H9 (cell line): ENCODE results near the gene CARS1. TPM values are rescaled to one million over a fixed set of nuclear protein-coding genes. Genes with fewer than 3 reads are reported as not detected.

Source experiments
- DNase-seq: peaks from one replicate; pipeline ENCODE4 v3.0.0-alpha.2; 2017
- H2AFZ ChIP-seq: one replicate; pipeline ENCODE4 v1.6.1; 2013; ENCODE audit warnings: mild to moderate bottlenecking, low read length, control low read depth, moderate library complexity
- H2AK5ac ChIP-seq: 2 replicates; pipeline ENCODE4 v1.6.1; 2013; ENCODE audit warnings: low read length, control low read depth, mixed read lengths; ENCODE audit not compliant: insufficient read length
- H2BK120ac ChIP-seq: one replicate; pipeline ENCODE4 v1.6.1; 2013; ENCODE audit warnings: low read depth, mild to moderate bottlenecking, low read length, control low read depth, inconsistent platforms; ENCODE audit not compliant: poor library complexity, severe bottlenecking
- H2BK12ac ChIP-seq: 2 replicates; pipeline ENCODE4 v1.6.1; 2013; ENCODE audit warnings: low read length, control low read depth, mixed read lengths, low read depth; ENCODE audit not compliant: insufficient read length
- H2BK15ac ChIP-seq: 2 replicates; pipeline ENCODE4 v1.6.1; 2013; ENCODE audit warnings: low read depth, low read length, control low read depth
- H2BK20ac ChIP-seq: one replicate; pipeline ENCODE4 v1.6.1; 2013; ENCODE audit warnings: low read depth, mild to moderate bottlenecking, low read length, control low read depth, inconsistent platforms; ENCODE audit not compliant: poor library complexity, severe bottlenecking
- H2BK5ac ChIP-seq: 2 replicates; pipeline ENCODE4 v1.6.1; 2013; ENCODE audit warnings: low read length, control low read depth, mixed read lengths; ENCODE audit not compliant: insufficient read length
- H3K14ac ChIP-seq: 2 replicates; pipeline ENCODE4 v1.6.1; 2013; ENCODE audit warnings: low read length, control low read depth; ENCODE audit not compliant: insufficient read depth
- H3K18ac ChIP-seq: 2 replicates; pipeline ENCODE4 v1.6.1; 2013; ENCODE audit warnings: low read depth, mild to moderate bottlenecking, mixed read lengths, low read length, control low read depth; ENCODE audit not compliant: insufficient read length
- H3K23ac ChIP-seq: 2 replicates; pipeline ENCODE4 v1.6.1; 2013; ENCODE audit warnings: low read length, control low read depth, mixed read lengths, low read depth; ENCODE audit not compliant: insufficient read length
- H3K23me2 ChIP-seq: 2 replicates; pipeline ENCODE4 v1.6.1; 2013; ENCODE audit warnings: low read depth, mild to moderate bottlenecking, mixed read lengths, low read length, control low read depth; ENCODE audit not compliant: insufficient read length, poor library complexity, severe bottlenecking
- H3K27ac ChIP-seq: 2 replicates; pipeline ENCODE4 v1.5.1; 2013; ENCODE audit warnings: low read length, control low read depth, mixed read lengths, low read depth; ENCODE audit not compliant: insufficient read length
- H3K27me3 ChIP-seq: 2 replicates; pipeline ENCODE4 v1.6.1; 2013; ENCODE audit warnings: low read length, control low read depth, inconsistent platforms; ENCODE audit not compliant: insufficient read depth
- H3K4ac ChIP-seq: 2 replicates; pipeline ENCODE4 v1.6.1; 2013; ENCODE audit warnings: low read depth, mild to moderate bottlenecking, control low read depth, inconsistent platforms, low read length, moderate library complexity
- H3K4me1 ChIP-seq: 2 replicates; pipeline ENCODE4 v1.6.1; 2013; ENCODE audit warnings: low read length, control low read depth, inconsistent platforms; ENCODE audit not compliant: insufficient read depth
- H3K4me2 ChIP-seq: 2 replicates; pipeline ENCODE4 v1.6.1; 2013; ENCODE audit warnings: low read length, control low read depth, mixed read lengths; ENCODE audit not compliant: insufficient read length, insufficient read depth
- H3K56ac ChIP-seq: 2 replicates; pipeline ENCODE4 v1.6.1; 2013; ENCODE audit warnings: low read depth, mild to moderate bottlenecking, mixed read lengths, low read length, control low read depth; ENCODE audit not compliant: insufficient read length
- H3K79me1 ChIP-seq: 2 replicates; pipeline ENCODE4 v1.6.1; 2013; ENCODE audit warnings: low read depth, mild to moderate bottlenecking, moderate library complexity, low read length, control low read depth, inconsistent platforms; ENCODE audit not compliant: insufficient read depth, poor library complexity, severe bottlenecking
- H3K79me2 ChIP-seq: 2 replicates; pipeline ENCODE4 v1.6.1; 2013; ENCODE audit warnings: low read length, control low read depth, inconsistent platforms; ENCODE audit not compliant: insufficient read depth
- H3K9ac ChIP-seq: 2 replicates; pipeline ENCODE4 v1.6.1; 2013; ENCODE audit warnings: low read length, control low read depth, mixed read lengths; ENCODE audit not compliant: insufficient read length; ENCODE audit errors: extremely low read depth
- H3K9me3 ChIP-seq: one replicate; pipeline ENCODE4 v1.6.1; 2013; ENCODE audit warnings: low read depth, low read length, inconsistent platforms; ENCODE audit not compliant: control insufficient read depth
- H3T11ph ChIP-seq: one replicate; pipeline ENCODE4 v1.6.1; 2013; ENCODE audit warnings: mild to moderate bottlenecking, low read length, control low read depth, inconsistent platforms
- H4K20me1 ChIP-seq: one replicate; pipeline ENCODE4 v1.6.1; 2013; ENCODE audit not compliant: control insufficient read depth, insufficient read length, insufficient read depth
- H4K5ac ChIP-seq: 2 replicates; pipeline ENCODE4 v1.6.1; 2013; ENCODE audit warnings: low read depth, mild to moderate bottlenecking, mixed read lengths, low read length, control low read depth; ENCODE audit not compliant: insufficient read length
- H4K8ac ChIP-seq: replicated peaks from 2 replicates; pipeline ENCODE4 v1.6.1; 2013; ENCODE audit warnings: low read length, control low read depth, mixed read lengths, low read depth; ENCODE audit not compliant: insufficient read length
- H4K91ac ChIP-seq: 2 replicates; pipeline ENCODE4 v1.6.1; 2013; ENCODE audit warnings: low read depth, mild to moderate bottlenecking, moderate library complexity, mixed read lengths, low read length, control low read depth; ENCODE audit not compliant: insufficient read length
- H3K27ac Mint-ChIP-seq, 3 experiments: 2 replicates in 2 of 3; 3 replicates in 1 of 3; pipeline ENCODE4 v1.8.0; 2020 to 2021; ENCODE audit warnings: mixed read lengths in 3 of 3, mild to moderate bottlenecking in 1 of 3, moderate library complexity in 1 of 3
- H3K27me3 Mint-ChIP-seq: 2 replicates; pipeline ENCODE4 v1.8.0; 2021; ENCODE audit warnings: low read depth, mild to moderate bottlenecking, moderate library complexity, mixed read lengths
- H3K36me3 Mint-ChIP-seq, 3 experiments: 2 replicates in 2 of 3; 3 replicates in 1 of 3; pipeline ENCODE4 v1.8.0; 2020 to 2021; ENCODE audit warnings: low read depth in 3 of 3, mixed read lengths in 3 of 3; ENCODE audit not compliant: insufficient read depth in 1 of 3
- H3K4me1 Mint-ChIP-seq, 2 experiments: 2 replicates each; pipeline ENCODE4 v1.8.0; 2020; ENCODE audit warnings: mixed read lengths in 2 of 2
- H3K4me3 Mint-ChIP-seq, 2 experiments: 2 replicates in 1 of 2; 3 replicates in 1 of 2; pipeline ENCODE4 v1.8.0; 2020 to 2021; ENCODE audit warnings: mild to moderate bottlenecking in 2 of 2, mixed read lengths in 2 of 2, moderate library complexity in 1 of 2
- H3K9me3 Mint-ChIP-seq, 2 experiments: 2 replicates in 1 of 2; 3 replicates in 1 of 2; pipeline ENCODE4 v1.8.0; 2020; ENCODE audit warnings: mild to moderate bottlenecking in 2 of 2, mixed read lengths in 2 of 2, moderate library complexity in 1 of 2
- WGBS: extraction: QIAGEN DNeasy Blood & Tissue Kit; methylation state at CpG from one replicate; pipeline ENCODE4 v1.1.7; 2013; ENCODE audit warnings: missing lambda C conversion rate, low lambda C conversion rate, mixed read lengths; ENCODE audit not compliant: insufficient read length; ENCODE audit errors: extremely low coverage; 5-methylcytosine and 5-hydroxymethylcytosine counted together
- total RNA-seq: library from RNA; stranded (reverse); gene quantifications from 2 replicates; pipeline ENCODE4 v1.2.1, GENCODE V29; 2021
- TF ChIP-seq, protein P1 (sequence below): fragments of 200-600 bp; sonication (generic); conservative IDR thresholded peaks from 3 replicates; pipeline ENCODE4 v1.8.0; 2021; ENCODE audit warnings: antibody characterized with exemption, mild to moderate bottlenecking

CARS1 gene
- total RNA-seq, 1 experiment from 2014 or later, result 92.3 TPM

DNA sequence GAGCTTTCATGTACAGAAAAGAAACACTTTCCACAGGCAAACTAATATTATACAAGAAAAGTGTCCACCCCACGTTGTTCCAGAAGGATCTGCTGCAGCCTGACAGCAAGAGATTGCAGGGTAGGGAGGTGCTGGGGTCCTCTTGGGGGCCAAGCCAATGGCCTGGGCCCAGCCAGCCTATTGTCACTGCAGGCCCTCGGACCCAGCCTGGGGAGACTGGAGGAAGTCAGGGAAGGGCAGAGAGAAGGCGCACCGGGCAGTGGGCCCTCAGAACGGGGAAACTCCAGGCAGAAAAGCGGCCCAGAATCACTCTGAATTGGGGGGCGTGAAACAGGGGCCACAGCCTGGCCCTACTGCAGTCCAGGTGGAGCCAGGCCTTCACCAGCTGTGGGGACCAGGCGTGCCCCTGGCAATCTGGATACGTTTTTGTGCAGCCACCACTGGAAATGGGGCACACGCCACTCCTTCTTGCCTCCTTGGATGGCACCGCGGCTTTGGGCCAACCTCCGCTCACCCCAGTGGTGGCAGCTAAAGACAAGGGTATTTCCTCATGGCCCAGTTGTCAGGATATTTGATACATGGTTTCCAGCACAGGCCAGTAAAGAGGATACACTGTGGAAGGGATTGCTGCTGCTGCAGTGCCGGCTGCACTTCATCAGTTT, 61.2 kb downstream of the CARS1 start:
- no peak overlapping the region for H3K27ac ChIP-seq
- H3K36me3 Mint-ChIP-seq, result peaks cover 9 to 17% (median 17%) of the 10 kb centered on the region in 3 experiments; a peak in 6 of 7 replicates
- no peaks in the 10 kb centered on the region for H3K79me1 ChIP-seq
- H3K14ac ChIP-seq, result no peak overlapping the region
- H3K79me2 ChIP-seq, result peaks cover 5% of the 10 kb centered on the region; the same call in 1 of the 2 replicates
- H2BK5ac ChIP-seq, result no peak overlapping the region
- no peak overlapping the region for H3T11ph ChIP-seq
- no peak overlapping the region for H2BK12ac ChIP-seq
- no peak overlapping the region for H3K4me2 ChIP-seq
- no peaks in the 10 kb centered on the region for H3K27me3 ChIP-seq
- no peak overlapping the region for H3K56ac ChIP-seq
- no peak for DNase-seq
- no peak overlapping the region for H3K4ac ChIP-seq
- no peak overlapping the region for H3K18ac ChIP-seq
- no peaks in the 10 kb centered on the region for H3K4me1 ChIP-seq
- no peak overlapping the region for H2AK5ac ChIP-seq
- H2BK20ac ChIP-seq, result no peak overlapping the region
- peaks cover 2% of the 10 kb centered on the region for H4K20me1 ChIP-seq
- no peak overlapping the region for H4K8ac ChIP-seq
- no peak overlapping the region for H3K23ac ChIP-seq
- no peaks in the 10 kb centered on the region; a peak in 1 of 5 replicates for H3K9me3 Mint-ChIP-seq
- H2BK15ac ChIP-seq, result no peak overlapping the region
- H2AFZ ChIP-seq, result no peak overlapping the region
- H3K23me2 ChIP-seq, result peaks cover 12% of the 10 kb centered on the region
- H4K5ac ChIP-seq, result no peak overlapping the region
- no peak overlapping the region for H2BK120ac ChIP-seq
- H3K27ac Mint-ChIP-seq, result no peak overlapping the region
- H3K9me3 ChIP-seq, result no peaks in the 10 kb centered on the region
- no peak overlapping the region for H4K91ac ChIP-seq
- peaks cover 12 to 16% of the 10 kb centered on the region in 2 experiments for H3K4me1 Mint-ChIP-seq
- H3K27me3 Mint-ChIP-seq, result no peaks in the 10 kb centered on the region
- WGBS, result no CpG with 5 or more reads among the region's 14 CpGs
- no peak overlapping the region for H3K9ac ChIP-seq
- no peak overlapping the region for H3K4me3 Mint-ChIP-seq
- TF ChIP-seq, protein P1, sequence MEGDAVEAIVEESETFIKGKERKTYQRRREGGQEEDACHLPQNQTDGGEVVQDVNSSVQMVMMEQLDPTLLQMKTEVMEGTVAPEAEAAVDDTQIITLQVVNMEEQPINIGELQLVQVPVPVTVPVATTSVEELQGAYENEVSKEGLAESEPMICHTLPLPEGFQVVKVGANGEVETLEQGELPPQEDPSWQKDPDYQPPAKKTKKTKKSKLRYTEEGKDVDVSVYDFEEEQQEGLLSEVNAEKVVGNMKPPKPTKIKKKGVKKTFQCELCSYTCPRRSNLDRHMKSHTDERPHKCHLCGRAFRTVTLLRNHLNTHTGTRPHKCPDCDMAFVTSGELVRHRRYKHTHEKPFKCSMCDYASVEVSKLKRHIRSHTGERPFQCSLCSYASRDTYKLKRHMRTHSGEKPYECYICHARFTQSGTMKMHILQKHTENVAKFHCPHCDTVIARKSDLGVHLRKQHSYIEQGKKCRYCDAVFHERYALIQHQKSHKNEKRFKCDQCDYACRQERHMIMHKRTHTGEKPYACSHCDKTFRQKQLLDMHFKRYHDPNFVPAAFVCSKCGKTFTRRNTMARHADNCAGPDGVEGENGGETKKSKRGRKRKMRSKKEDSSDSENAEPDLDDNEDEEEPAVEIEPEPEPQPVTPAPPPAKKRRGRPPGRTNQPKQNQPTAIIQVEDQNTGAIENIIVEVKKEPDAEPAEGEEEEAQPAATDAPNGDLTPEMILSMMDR, result no peak
